ENCODE data around the gene IP6K2. TPM values are rescaled to one million over a fixed set of nuclear protein-coding genes. Genes with fewer than 3 reads are reported as not detected.
A peak's percentile ranks its signal among the peaks of the same experiment; 100 is the strongest.

Gene IP6K2
- total and polyA plus RNA-seq, 9 donors: 62.8 to 93.8 (median 77.7) TPM

GRCh38 chr3:48708481-48708889 lies 8.5 kb downstream of the IP6K2 start:
- H3K36me3 ChIP-seq (ENCODE audit: control insufficient read depth, insufficient read depth, low read length): peaks cover 63% of the 10 kb centered on the region
- no peak overlapping the region for H3K27ac ChIP-seq (ENCODE audit: low read length)
- DNase-seq: no peak
- no peaks in the 10 kb centered on the region for H3K27me3 ChIP-seq (ENCODE audit: control insufficient read depth, insufficient read depth, low read length)
- no peaks in the 10 kb centered on the region for H3K9me3 ChIP-seq (replicated peaks; ENCODE audit: control insufficient read depth, low read depth, low read length)
- WGBS (ENCODE audit: insufficient coverage): 25% methylated on average over 2 of the region's 2 CpGs
- H3K4me1 ChIP-seq (ENCODE audit: control insufficient read depth, insufficient read depth, low read length): peaks cover 5% of the 10 kb centered on the region
- no peak overlapping the region for H3K4me3 ChIP-seq (ENCODE audit: low read length)

- Histone ChIP-seq H3K9me3 (replicated peaks; ENCODE audit: control insufficient read depth, low read depth, low read length) (no peaks in the 10 kb centered on the region), H3K27me3 (ENCODE audit: control insufficient read depth, insufficient read depth, low read length) (no peaks in the 10 kb centered on the region), H3K4me1 (ENCODE audit: control insufficient read depth, insufficient read depth, low read length) (peaks cover 2% of the 10 kb centered on the region), H3K27ac (ENCODE audit: low read length) (no peak overlapping the region), H3K4me3 (ENCODE audit: low read length) (no peak overlapping the region), H3K36me3 (ENCODE audit: control insufficient read depth, insufficient read depth, low read length) (peaks cover 61% of the 10 kb centered on the region)
- DNase-seq: no peak
- no CpG with 5 or more reads among the region's 5 CpGs for WGBS (ENCODE audit: insufficient coverage)
Measured at GRCh38 chr3:48707157-48707556, 9.9 kb downstream of the IP6K2 start.

GRCh38 chr3:48702320-48702920 lies 14.6 kb downstream of the IP6K2 start:
- H3K27ac ChIP-seq (ENCODE audit: low read length): no peak overlapping the region

GRCh38 chr3:48700731-48701405 lies 16.2 kb downstream of the IP6K2 start:
- H3K27me3 ChIP-seq (ENCODE audit: control insufficient read depth, insufficient read depth, low read length): no peaks in the 10 kb centered on the region
- no peaks in the 10 kb centered on the region for H3K4me1 ChIP-seq (ENCODE audit: control insufficient read depth, insufficient read depth, low read length)
- H3K9me3 ChIP-seq (replicated peaks; ENCODE audit: control insufficient read depth, low read depth, low read length): no peaks in the 10 kb centered on the region
- no CpG with 5 or more reads among the region's 11 CpGs for WGBS (ENCODE audit: insufficient coverage)
- H3K36me3 ChIP-seq (ENCODE audit: control insufficient read depth, insufficient read depth, low read length): peaks cover 40% of the 10 kb centered on the region
- no peak overlapping the region for H3K4me3 ChIP-seq (ENCODE audit: low read length)
- no peak overlapping the region for H3K27ac ChIP-seq (ENCODE audit: low read length)
- DNase-seq: no peak

More at GRCh38 chr3:48702320-48702920, 14.6 kb downstream of the IP6K2 start:
- Histone ChIP-seq H3K36me3 (ENCODE audit: control insufficient read depth, insufficient read depth, low read length) (peaks cover 47% of the 10 kb centered on the region), H3K4me3 (ENCODE audit: low read length) (no peak overlapping the region), H3K4me1 (ENCODE audit: control insufficient read depth, insufficient read depth, low read length) (no peaks in the 10 kb centered on the region), H3K9me3 (replicated peaks; ENCODE audit: control insufficient read depth, low read depth, low read length) (no peaks in the 10 kb centered on the region), H3K27me3 (ENCODE audit: control insufficient read depth, insufficient read depth, low read length) (no peaks in the 10 kb centered on the region)
- 94% methylated on average over 5 of the region's 6 CpGs for WGBS (ENCODE audit: insufficient coverage)
- no peak for DNase-seq

- WGBS (ENCODE audit: insufficient coverage): 75% methylated on average over 2 of the region's 8 CpGs
- no peak overlapping the region for H3K27ac ChIP-seq (ENCODE audit: low read length)
- H3K4me1 ChIP-seq (ENCODE audit: control insufficient read depth, insufficient read depth, low read length): peaks cover 7% of the 10 kb centered on the region
- no peak for DNase-seq
- H3K4me3 ChIP-seq (ENCODE audit: low read length): no peak overlapping the region
- no peaks in the 10 kb centered on the region for H3K9me3 ChIP-seq (replicated peaks; ENCODE audit: control insufficient read depth, low read depth, low read length)
- H3K36me3 ChIP-seq (ENCODE audit: control insufficient read depth, insufficient read depth, low read length): peaks cover 43% of the 10 kb centered on the region
- H3K27me3 ChIP-seq (ENCODE audit: control insufficient read depth, insufficient read depth, low read length): no peaks in the 10 kb centered on the region
Measured at GRCh38 chr3:48698891-48699290, 18.1 kb downstream of the IP6K2 start.

- H3K4me1 ChIP-seq (ENCODE audit: control insufficient read depth, insufficient read depth, low read length): peaks cover 10% of the 10 kb centered on the region
- no peak overlapping the region for H3K4me3 ChIP-seq (ENCODE audit: low read length)
- H3K27ac ChIP-seq (ENCODE audit: low read length): no peak overlapping the region
- peaks cover 52% of the 10 kb centered on the region for H3K36me3 ChIP-seq (ENCODE audit: control insufficient read depth, insufficient read depth, low read length)
- DNase-seq: no peak
- no peaks in the 10 kb centered on the region for H3K27me3 ChIP-seq (ENCODE audit: control insufficient read depth, insufficient read depth, low read length)
- no peaks in the 10 kb centered on the region for H3K9me3 ChIP-seq (replicated peaks; ENCODE audit: control insufficient read depth, low read depth, low read length)
- WGBS (ENCODE audit: insufficient coverage): no CpG with 5 or more reads among the region's 3 CpGs
Measured at GRCh38 chr3:48697952-48698351, 19.1 kb downstream of the IP6K2 start.

- peaks cover 60% of the 10 kb centered on the region for H3K36me3 ChIP-seq (ENCODE audit: control insufficient read depth, insufficient read depth, low read length)
- H3K9me3 ChIP-seq (replicated peaks; ENCODE audit: control insufficient read depth, low read depth, low read length): no peaks in the 10 kb centered on the region
- no peaks in the 10 kb centered on the region for H3K27me3 ChIP-seq (ENCODE audit: control insufficient read depth, insufficient read depth, low read length)
- no peak overlapping the region for H3K4me3 ChIP-seq (ENCODE audit: low read length)
- DNase-seq: no peak
- H3K27ac ChIP-seq (ENCODE audit: low read length): no peak overlapping the region
- H3K4me1 ChIP-seq (ENCODE audit: control insufficient read depth, insufficient read depth, low read length): peaks cover 10% of the 10 kb centered on the region
Measured at GRCh38 chr3:48696601-48697000, 20.4 kb downstream of the IP6K2 start.

GRCh38 chr3:48696156-48696555 lies 20.9 kb downstream of the IP6K2 start:
- Histone ChIP-seq H3K4me3 (ENCODE audit: low read length) (no peak overlapping the region), H3K27me3 (ENCODE audit: control insufficient read depth, insufficient read depth, low read length) (no peaks in the 10 kb centered on the region), H3K9me3 (replicated peaks; ENCODE audit: control insufficient read depth, low read depth, low read length) (no peaks in the 10 kb centered on the region), H3K27ac (ENCODE audit: low read length) (no peak overlapping the region), H3K36me3 (ENCODE audit: control insufficient read depth, insufficient read depth, low read length) (peaks cover 64% of the 10 kb centered on the region), H3K4me1 (ENCODE audit: control insufficient read depth, insufficient read depth, low read length) (peaks cover 10% of the 10 kb centered on the region)
- WGBS (ENCODE audit: insufficient coverage): 100% methylated on average over 2 of the region's 5 CpGs
- no peak for DNase-seq

GRCh38 chr3:48695393-48695753 lies 21.6 kb downstream of the IP6K2 start:
- no peak overlapping the region for H3K4me3 ChIP-seq (ENCODE audit: low read length)
- H3K27ac ChIP-seq (ENCODE audit: low read length): no peak overlapping the region
- peak; percentile 43 for DNase-seq
- peaks cover 68% of the 10 kb centered on the region for H3K36me3 ChIP-seq (ENCODE audit: control insufficient read depth, insufficient read depth, low read length)
- H3K4me1 ChIP-seq (ENCODE audit: control insufficient read depth, insufficient read depth, low read length): peaks cover 10% of the 10 kb centered on the region
- no CpG with 5 or more reads among the region's 9 CpGs for WGBS (ENCODE audit: insufficient coverage)
- H3K27me3 ChIP-seq (ENCODE audit: control insufficient read depth, insufficient read depth, low read length): no peaks in the 10 kb centered on the region
- H3K9me3 ChIP-seq (replicated peaks; ENCODE audit: control insufficient read depth, low read depth, low read length): no peaks in the 10 kb centered on the region

GRCh38 chr3:48694610-48695392 lies 22.2 kb downstream of the IP6K2 start:
- 71% methylated on average over 13 of the region's 23 CpGs for WGBS (ENCODE audit: insufficient coverage)
- Histone ChIP-seq H3K4me1 (ENCODE audit: control insufficient read depth, insufficient read depth, low read length) (peaks cover 10% of the 10 kb centered on the region), H3K27me3 (ENCODE audit: control insufficient read depth, insufficient read depth, low read length) (no peaks in the 10 kb centered on the region), H3K4me3 (ENCODE audit: low read length) (no peak overlapping the region), H3K9me3 (replicated peaks; ENCODE audit: control insufficient read depth, low read depth, low read length) (no peaks in the 10 kb centered on the region), H3K27ac (ENCODE audit: low read length) (no peak overlapping the region), H3K36me3 (ENCODE audit: control insufficient read depth, insufficient read depth, low read length) (peaks cover 73% of the 10 kb centered on the region)
- DNase-seq: peak; percentile 51
